ENCODE measurements around the gene SPEG.

DNA sequence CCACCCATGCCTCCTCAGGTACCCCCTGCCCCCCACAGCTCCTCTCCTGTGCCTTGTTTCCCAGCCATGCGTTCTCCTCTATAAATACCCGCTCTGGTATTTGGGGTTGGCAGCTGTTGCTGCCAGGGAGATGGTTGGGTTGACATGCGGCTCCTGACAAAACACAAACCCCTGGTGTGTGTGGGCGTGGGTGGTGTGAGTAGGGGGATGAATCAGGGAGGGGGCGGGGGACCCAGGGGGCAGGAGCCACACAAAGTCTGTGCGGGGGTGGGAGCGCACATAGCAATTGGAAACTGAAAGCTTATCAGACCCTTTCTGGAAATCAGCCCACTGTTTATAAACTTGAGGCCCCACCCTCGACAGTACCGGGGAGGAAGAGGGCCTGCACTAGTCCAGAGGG is 17.3 kb upstream of the SPEG start:
- no peak for TF ChIP-seq ESRRA (CRISPR knock-in tag; IDR thresholded peaks at IDR 0.05; ENCODE audit: low read depth)
- TF ChIP-seq, protein P1, sequence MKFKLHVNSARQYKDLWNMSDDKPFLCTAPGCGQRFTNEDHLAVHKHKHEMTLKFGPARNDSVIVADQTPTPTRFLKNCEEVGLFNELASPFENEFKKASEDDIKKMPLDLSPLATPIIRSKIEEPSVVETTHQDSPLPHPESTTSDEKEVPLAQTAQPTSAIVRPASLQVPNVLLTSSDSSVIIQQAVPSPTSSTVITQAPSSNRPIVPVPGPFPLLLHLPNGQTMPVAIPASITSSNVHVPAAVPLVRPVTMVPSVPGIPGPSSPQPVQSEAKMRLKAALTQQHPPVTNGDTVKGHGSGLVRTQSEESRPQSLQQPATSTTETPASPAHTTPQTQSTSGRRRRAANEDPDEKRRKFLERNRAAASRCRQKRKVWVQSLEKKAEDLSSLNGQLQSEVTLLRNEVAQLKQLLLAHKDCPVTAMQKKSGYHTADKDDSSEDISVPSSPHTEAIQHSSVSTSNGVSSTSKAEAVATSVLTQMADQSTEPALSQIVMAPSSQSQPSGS (CRISPR knock-in tag; IDR thresholded peaks at IDR 0.05): no peak
- TF ChIP-seq ZNF839 (CRISPR knock-in tag; IDR thresholded peaks at IDR 0.05; ENCODE audit: borderline replicate concordance): no peak
- no peak for TF ChIP-seq CHD4 (IDR thresholded peaks at IDR 0.05; ENCODE audit: borderline replicate concordance, low read length)
